Activated naive CD4-positive, alpha-beta T cell (primary cell): ENCODE results near the gene MEIKIN.

Experiments used
- DNase-seq, 4 experiments: peaks; one replicate each; lab custom pipeline; 2025; lab: John Stamatoyannopoulos, UW

The MEIKIN gene, protein sequence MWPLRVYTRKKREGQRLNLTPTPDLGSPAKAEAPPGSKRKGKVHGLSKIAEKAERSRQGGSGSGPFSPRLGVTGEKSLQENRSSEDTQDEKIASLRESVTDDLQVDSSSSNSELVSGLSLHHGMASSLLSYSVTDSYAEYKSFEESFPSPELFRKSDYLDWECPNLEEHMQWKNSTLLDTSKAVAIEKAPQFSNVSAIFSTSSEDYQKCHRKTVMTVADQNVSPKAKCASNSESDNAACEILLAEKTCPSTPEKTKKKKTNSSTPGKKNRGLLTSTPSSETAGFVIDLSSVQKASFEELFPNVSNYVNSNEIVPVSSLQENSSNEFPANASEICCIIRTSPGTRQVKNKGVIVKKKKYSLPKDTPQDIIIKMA

GRCh38 chr5:131945551-131946168 lies at the start of gene MEIKIN:
Gene MEIKIN, minus strand, starts transcription at chr5:131945663. Its CDS starts 158 bp downstream, at chr5:131945505.
- no peak for DNase-seq

GRCh38 chr5:131994533-131995226 lies 49.2 kb upstream of the MEIKIN start:
- DNase-seq = no peak

DNA sequence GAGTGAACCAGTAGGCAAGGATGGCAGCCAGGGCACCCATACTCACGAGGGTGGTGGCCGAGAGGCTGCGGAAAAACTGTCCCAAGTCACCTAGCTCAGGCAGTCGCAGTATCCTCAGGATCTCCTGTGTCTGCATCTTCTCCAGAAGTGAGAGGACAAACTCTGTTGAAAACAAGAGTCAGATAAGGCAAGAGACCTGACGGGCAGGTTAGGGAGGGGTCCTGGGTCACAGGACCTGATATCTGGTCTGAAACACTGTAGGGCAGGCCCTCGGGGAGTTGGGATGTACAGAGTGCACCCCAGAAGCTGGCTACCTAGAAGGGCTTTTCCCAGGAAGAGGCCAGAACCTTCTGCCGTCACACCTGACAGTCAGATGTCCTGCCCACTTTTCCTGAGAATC lies 48.6 kb upstream of the MEIKIN start:
- DNase-seq = no peak

DNA sequence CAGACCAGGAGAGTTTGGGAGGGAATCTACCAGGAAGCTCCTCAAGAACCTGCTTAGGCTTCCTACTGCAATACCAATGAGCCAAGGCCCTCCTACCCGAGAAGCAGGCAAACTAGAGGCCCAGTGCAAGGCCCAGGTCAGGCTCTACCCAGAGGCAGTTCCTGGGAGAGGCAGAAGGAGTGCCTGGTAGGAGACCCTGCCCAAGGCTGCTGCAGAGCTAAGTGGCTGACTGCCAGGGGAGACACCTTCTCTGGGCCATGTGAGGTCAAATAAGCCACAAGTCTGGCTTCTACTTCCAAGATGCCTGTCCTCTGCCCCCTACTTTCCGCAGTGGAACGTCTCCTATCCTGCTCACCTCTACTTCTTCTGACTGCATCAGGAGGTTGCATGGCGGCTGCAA lies 48.2 kb upstream of the MEIKIN start:
- no peak for DNase-seq

DNA sequence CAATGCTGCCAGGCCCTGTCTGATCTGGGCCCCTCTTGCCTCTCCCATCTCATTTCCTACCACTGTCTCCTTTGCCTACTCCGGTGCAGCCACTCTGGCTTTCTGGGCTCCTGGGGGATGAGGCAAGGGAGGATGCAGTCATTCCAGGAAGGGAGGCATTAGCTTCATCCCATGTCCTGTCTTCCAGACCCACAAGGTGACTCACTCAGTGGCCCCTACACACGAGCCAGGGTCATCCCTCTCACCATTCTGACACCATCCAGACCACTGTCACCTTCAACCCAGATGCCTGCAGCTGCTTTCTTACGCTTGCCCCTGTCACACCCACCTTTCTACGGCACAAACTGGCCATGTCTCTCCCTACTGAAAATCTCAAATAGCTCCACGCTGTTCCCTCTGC lies 46.9 kb upstream of the MEIKIN start:
- DNase-seq = no peak

- no peak for DNase-seq
These were observed 46.3 kb upstream of the MEIKIN start for GRCh38 chr5:131991593-131992324.

DNA sequence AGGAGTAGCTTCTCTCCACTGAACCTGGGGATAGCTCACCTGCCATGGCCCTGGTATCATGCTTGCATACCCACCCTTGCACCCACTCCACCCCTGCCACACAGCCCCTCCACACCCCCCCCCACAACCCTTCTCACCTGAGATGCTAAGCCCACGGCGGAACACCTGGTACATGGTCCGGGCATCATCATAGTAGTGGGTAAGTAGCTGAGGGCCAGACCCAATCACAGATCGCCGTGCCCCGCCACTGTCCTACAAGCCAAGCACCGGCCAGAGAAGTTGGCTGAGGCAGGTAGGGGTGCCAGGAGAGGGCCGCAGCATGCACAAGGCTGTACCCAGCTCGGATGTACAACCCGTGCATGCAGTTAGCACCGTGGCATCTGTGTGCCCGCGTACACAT lies 45.3 kb upstream of the MEIKIN start:
- DNase-seq = no peak

DNA sequence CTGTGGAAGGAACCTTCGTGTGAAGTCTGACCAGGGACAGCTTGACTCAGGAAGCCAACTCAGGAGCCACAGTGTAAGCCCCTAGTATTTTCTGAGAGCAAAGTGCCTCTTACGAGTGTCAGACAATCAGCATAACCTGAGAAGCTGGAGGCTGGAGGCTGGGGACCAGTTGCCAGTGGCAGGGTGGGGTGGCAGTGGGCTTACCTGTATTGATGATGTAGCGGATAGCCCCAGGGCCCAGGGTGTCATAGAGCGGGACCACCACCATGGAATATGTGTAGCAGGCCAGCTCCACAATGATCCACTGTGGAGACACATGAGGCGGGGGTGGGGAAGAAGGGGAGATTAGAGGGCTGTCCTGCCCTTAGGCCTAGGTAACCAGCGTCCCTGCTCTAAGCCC lies 43.1 kb upstream of the MEIKIN start:
- DNase-seq = no peak

DNA sequence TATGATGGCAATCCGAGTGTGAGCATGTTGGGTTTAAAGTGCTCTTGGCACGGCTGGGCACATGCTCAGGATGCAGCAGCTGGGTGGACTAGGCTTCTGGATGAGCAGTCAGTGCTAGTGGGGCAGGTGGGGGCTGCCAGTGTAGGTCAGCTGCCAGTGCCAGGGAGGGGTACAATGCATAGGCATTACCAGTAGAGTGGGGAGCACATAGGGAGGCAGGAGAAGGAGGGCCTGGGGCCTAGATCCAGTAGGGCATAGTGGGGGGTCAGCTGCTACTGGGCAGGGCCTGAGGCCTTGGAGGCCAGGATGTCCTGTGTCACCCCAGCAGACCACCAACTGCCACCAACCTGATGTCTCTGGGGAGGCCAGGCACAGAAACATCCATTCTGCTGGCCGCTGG lies 41.8 kb upstream of the MEIKIN start:
- DNase-seq = no peak

GRCh38 chr5:131986161-131986912 lies 40.9 kb upstream of the MEIKIN start:
- no peak for DNase-seq

DNA sequence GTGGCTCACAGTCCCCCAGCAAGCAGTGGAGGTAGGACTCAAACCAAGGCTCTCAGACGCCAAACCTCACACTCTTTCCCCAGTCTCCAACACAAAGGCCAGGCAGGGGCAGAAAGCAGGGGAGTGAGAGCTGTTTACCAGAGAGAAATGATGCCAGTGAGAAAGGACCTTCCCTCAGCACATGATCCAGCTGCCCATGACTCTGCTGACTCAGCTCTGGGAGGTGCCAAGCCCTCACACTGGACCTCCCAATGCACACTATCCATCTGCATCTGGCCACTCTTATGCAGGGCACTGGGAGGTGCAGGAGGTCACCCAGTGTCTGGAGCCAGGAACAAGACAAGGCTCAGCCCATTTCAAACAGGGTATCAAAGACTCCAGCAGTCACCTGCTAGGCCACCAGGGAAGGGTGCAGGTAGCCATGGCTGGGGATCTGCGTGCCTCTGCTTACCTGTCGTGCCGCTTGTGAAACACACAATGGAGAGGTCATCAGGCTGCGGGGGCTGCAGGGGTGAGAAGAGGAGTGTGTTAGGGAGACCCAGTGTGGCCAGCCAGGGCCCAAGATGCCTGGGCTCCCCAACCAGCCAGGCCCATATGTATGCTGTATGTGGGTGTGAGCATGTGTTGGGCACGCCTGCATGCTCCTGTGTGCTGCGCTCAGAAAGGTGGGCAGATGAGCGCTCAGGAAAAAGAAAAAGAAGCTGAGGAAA lies 39.6 kb upstream of the MEIKIN start:
- DNase-seq = no peak

DNA sequence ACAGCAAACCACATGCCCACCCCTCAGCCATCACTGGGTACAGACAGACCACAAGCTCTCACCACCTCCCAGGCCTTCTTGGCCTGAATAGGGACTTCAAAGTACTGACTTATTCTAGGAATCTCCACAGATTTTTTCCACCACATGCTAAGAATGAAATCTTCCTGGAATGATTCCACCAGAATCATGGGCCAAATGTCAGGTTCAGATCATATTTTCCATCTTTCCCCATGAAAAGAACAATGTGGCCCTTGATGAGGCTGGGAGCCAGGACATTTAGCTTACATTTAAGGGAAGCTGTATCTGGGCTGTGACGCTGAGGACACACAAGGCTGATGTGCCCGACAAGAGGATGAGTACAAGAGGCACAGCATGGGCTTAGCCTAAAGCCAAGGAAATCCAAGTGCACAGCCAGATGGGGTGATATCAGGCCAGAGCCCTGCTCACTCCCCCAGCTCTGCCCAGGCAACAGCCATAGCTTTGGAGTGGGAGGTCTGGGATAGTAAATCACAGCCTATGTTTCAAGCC lies 37.8 kb upstream of the MEIKIN start:
- DNase-seq = no peak

DNA sequence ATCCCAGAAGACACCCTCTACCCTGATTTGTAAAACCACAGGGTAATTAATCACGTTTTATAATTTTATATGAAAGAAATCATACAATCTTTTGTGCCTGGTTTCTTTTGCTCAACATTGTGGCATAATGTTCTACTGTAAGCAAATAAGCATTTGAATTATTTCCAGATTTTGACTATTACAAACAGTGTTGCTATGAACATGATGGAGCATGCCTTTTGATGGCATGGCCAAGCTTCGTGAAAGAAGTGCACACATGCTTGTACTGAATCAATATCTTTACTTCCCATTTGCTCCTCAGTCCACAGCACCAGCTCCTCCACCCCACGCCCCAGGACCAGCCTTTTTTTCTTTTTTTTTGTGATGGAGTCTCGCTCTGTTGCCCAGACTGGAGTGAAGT lies 36.1 kb upstream of the MEIKIN start:
- DNase-seq = no peak

GRCh38 chr5:131980696-131981095 lies 35.2 kb upstream of the MEIKIN start:
- DNase-seq = no peak

GRCh38 chr5:131979816-131980215 lies 34.4 kb upstream of the MEIKIN start:
- DNase-seq = no peak

DNA sequence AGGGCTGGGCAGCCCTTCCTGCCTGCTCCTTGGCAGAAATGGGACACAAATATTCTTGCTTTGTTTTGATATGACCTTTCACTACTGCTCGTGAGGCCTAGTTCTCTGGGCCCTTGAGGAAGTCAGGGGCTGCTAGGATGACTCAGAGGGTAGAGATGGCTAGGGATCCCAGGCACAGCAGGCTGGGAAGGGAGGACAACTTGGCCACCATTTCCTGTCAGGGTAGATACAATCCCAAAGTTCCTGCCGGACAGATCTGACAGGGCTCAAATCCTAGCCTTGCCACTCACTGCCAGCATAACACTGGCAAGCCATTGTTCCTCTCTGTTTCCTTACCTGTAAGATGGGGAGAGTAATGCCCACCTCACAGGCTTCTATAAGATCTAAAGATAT lies 31.7 kb upstream of the MEIKIN start:
- no peak for DNase-seq

- no peak for DNase-seq
These were observed 31.1 kb upstream of the MEIKIN start for GRCh38 chr5:131976414-131977211.

GRCh38 chr5:131974956-131975726 lies 29.7 kb upstream of the MEIKIN start:
- peak in 2 of 4 experiments; percentile 3 to 9 for DNase-seq

DNA sequence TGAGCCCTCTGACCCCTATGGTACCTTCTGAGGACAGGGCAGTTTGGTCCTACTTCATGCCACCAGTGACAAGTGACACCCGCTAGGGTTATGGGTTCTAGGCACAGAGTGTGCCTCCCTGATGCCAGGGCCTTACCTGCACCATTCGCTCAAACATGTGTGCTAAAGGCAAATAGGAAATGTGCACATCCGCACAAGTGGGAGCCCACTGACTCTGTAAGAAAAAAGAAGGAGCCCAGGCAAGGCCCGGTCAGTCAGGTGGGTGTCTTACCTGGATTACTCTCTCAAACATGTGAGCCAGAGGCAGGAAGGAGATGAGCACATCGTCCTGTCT lies 29.1 kb upstream of the MEIKIN start:
- DNase-seq = no peak
